CD14-positive monocyte (primary cell): ENCODE measurements around the gene OBSCN. TPM values are rescaled to one million over a fixed set of nuclear protein-coding genes. Genes with fewer than 3 reads are reported as not detected.

Experiments
- DNase-seq, 3 donors: peaks; one replicate each; pipeline ENCODE4 v3.0.0-alpha.2; 2011 to 2022
- H2AFZ ChIP-seq: 2 replicates; pipeline ENCODE4 v1.6.0; 2012; ENCODE audit warnings: mild to moderate bottlenecking, low read depth, low read length, inconsistent platforms; ENCODE audit not compliant: insufficient read depth, poor library complexity, severe bottlenecking
- H3K27ac ChIP-seq, 2 donors: 1 replicate in 1 of 2; 2 replicates in 1 of 2; pipeline ENCODE4 v1.5.1; 2012 to 2013; ENCODE audit warnings: low read length in 2 of 2, control low read depth in 1 of 2, inconsistent platforms in 1 of 2, low read depth in 1 of 2, mild to moderate bottlenecking in 1 of 2
- H3K27me3 ChIP-seq, 2 donors: one replicate each; pipeline versions ENCODE4 v1.6.0 to v1.6.1; 2011 to 2013; ENCODE audit warnings: low read length in 2 of 2; ENCODE audit not compliant: control insufficient read depth in 2 of 2, insufficient read depth in 2 of 2
- H3K36me3 ChIP-seq, 2 donors: replicated peaks in 1 of 2; 1 replicate in 1 of 2; 2 replicates in 1 of 2; pipeline versions ENCODE4 v1.5.1 to v1.6.1; 2012 to 2013; ENCODE audit warnings: low read length in 2 of 2, control low read depth in 1 of 2, inconsistent platforms in 1 of 2, mild to moderate bottlenecking in 1 of 2; ENCODE audit not compliant: insufficient read depth in 2 of 2, control insufficient read depth in 1 of 2
- H3K4me1 ChIP-seq, 2 donors: 1 replicate in 1 of 2; 2 replicates in 1 of 2; pipeline versions ENCODE4 v1.5.1 to v1.6.1; 2012 to 2013; ENCODE audit warnings: low read length in 2 of 2, control low read depth in 1 of 2, inconsistent platforms in 1 of 2, mild to moderate bottlenecking in 1 of 2, moderate library complexity in 1 of 2; ENCODE audit not compliant: insufficient read depth in 2 of 2, control insufficient read depth in 1 of 2
- H3K4me2 ChIP-seq: replicated peaks from 2 replicates; pipeline ENCODE3; 2012; ENCODE audit warnings: low read length, moderate library complexity, mild to moderate bottlenecking; ENCODE audit not compliant: poor library complexity, severe bottlenecking; ENCODE audit errors: extremely low read depth
- H3K4me3 ChIP-seq, 3 experiments: fragments of 200-600 bp in 1 of 3; sonication (generic) in 1 of 3; replicated peaks in 1 of 3; 1 replicate in 2 of 3; 2 replicates in 1 of 3; pipeline ENCODE4 v1.5.1; 2011 to 2013; ENCODE audit warnings: low read length in 3 of 3, mild to moderate bottlenecking in 3 of 3, control low read depth in 2 of 3, low read depth in 2 of 3, inconsistent platforms in 1 of 3, moderate library complexity in 1 of 3
- H3K79me2 ChIP-seq: 2 replicates; pipeline ENCODE4 v1.6.0; 2012; ENCODE audit warnings: mild to moderate bottlenecking, control low read depth, inconsistent platforms, low read length, moderate library complexity; ENCODE audit not compliant: insufficient read depth
- H3K9ac ChIP-seq: 2 replicates; pipeline ENCODE4 v1.6.0; 2017; ENCODE audit warnings: low read length, mild to moderate bottlenecking; ENCODE audit not compliant: insufficient read depth, poor library complexity, severe bottlenecking
- H3K9me3 ChIP-seq, 2 donors: replicated peaks in 1 of 2; 1 replicate in 1 of 2; 2 replicates in 1 of 2; pipeline versions ENCODE4 v1.5.1 to v1.6.1; 2012 to 2013; ENCODE audit warnings: low read length in 2 of 2, control low read depth in 1 of 2; ENCODE audit not compliant: control insufficient read depth in 1 of 2, insufficient read depth in 1 of 2
- H4K20me1 ChIP-seq: 2 replicates; pipeline ENCODE4 v1.6.0; 2012; ENCODE audit warnings: mild to moderate bottlenecking, low read length, control low read depth, moderate library complexity; ENCODE audit not compliant: insufficient read depth
- H3K27ac Mint-ChIP-seq, 7 donors: one replicate each; pipeline ENCODE4 v1.8.0; 2020; ENCODE audit warnings: mild to moderate bottlenecking in 7 of 7, mixed read lengths in 7 of 7, moderate library complexity in 6 of 7, inconsistent platforms in 2 of 7
- H3K27me3 Mint-ChIP-seq, 3 donors: one replicate each; pipeline ENCODE4 v1.8.0; 2021 to 2022; ENCODE audit warnings: low read depth in 3 of 3, mild to moderate bottlenecking in 3 of 3, mixed read lengths in 3 of 3, moderate library complexity in 3 of 3, inconsistent platforms in 1 of 3
- H3K36me3 Mint-ChIP-seq, 2 donors: one replicate each; pipeline ENCODE4 v1.8.0; 2020; ENCODE audit warnings: mixed read lengths in 2 of 2, inconsistent platforms in 1 of 2, mild to moderate bottlenecking in 1 of 2
- H3K4me1 Mint-ChIP-seq: one replicate; pipeline ENCODE4 v1.8.0; 2020; ENCODE audit warnings: mild to moderate bottlenecking, mixed read lengths
- H3K4me3 Mint-ChIP-seq, 2 donors: one replicate each; pipeline ENCODE4 v1.8.0; 2020; ENCODE audit warnings: mild to moderate bottlenecking in 2 of 2, mixed read lengths in 2 of 2, moderate library complexity in 1 of 2
- H3K9me3 Mint-ChIP-seq, 7 donors: one replicate each; pipeline ENCODE4 v1.8.0; 2020 to 2022; ENCODE audit warnings: mixed read lengths in 7 of 7, mild to moderate bottlenecking in 6 of 7, moderate library complexity in 6 of 7, inconsistent platforms in 2 of 7
- WGBS: methylation state at CpG from one replicate; pipeline ENCODE4 v1.1.5; 2013; ENCODE audit warnings: missing lambda C conversion rate; ENCODE audit not compliant: insufficient coverage; 5-methylcytosine and 5-hydroxymethylcytosine counted together
- intact Hi-C, 2 donors: fragments of 100-400 bp; cut with micrococcal nuclease; formaldehyde crosslinking; loops; one replicate each; pipeline versions ENCODE4 v1.15.0 to v1.15.1; 2023
- polyA plus RNA-seq, 3 donors: library from polyadenylated mRNA; depleted of rRNA in 1 of 3; unstranded in 2 of 3; stranded (reverse) in 1 of 3; fragments of 300-500 nt in 2 of 3; fragments of >200 nt in 1 of 3; fragmentation: Illumina TruSeq in 2 of 3; gene quantifications; 1 replicate in 2 of 3; 2 replicates in 1 of 3; pipeline ENCODE4 v1.2.3, GENCODE V29; 2012 to 2021
- TF ChIP-seq, protein P1 (sequence below): fragments of 200-600 bp; IDR thresholded peaks from one replicate; pipeline ENCODE4 v1.8.0; 2022; ENCODE audit warnings: antibody characterized with exemption, mild to moderate bottlenecking

OBSCN gene
- polyA plus RNA-seq, 3 donors: 0.57 to 1.5 (median 0.76) TPM

DNA sequence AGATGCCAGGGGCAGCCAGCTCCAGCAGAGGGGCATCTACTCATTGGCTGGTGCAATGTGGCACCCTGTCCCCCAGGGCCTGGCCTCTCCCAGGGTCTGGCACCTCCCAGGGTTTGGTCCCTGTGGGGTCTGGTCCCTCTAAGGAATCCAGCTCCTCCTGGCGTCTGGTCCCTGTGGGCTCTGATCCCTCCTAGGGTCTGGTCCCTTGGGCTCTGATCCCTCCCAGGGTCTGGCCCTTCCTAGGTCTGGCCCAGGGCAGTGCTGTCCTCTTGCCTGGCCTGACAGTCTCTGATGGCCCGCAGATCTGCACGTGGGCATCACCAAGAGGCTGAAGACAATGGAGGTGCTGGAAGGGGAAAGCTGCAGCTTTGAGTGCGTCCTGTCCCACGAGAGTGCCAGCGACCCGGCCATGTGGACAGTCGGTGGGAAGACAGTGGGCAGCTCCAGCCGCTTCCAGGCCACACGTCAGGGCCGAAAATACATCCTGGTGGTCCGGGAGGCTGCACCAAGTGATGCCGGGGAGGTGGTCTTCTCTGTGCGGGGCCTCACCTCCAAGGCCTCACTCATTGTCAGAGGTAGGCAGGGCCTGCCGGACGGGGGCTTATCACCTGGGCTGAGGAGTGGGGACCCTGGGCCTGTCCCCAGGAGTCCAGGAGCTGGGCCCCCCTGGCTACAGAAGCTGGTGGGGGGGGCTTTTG, 73.9 kb downstream of the OBSCN start:
- Mint-ChIP-seq H3K4me1 (no peaks in the 10 kb centered on the region), H3K27me3 (peaks cover 0 to 1% (median 0%) of the 10 kb centered on the region in 3 donors), H3K4me3 (no peak overlapping the region), H3K27ac (no peak overlapping the region), H3K9me3 (peaks cover 0 to 3% (median 0%) of the 10 kb centered on the region in 7 donors), H3K36me3 (no peaks in the 10 kb centered on the region)
- Histone ChIP-seq H3K36me3 (no peaks in the 10 kb centered on the region), H2AFZ (no peak overlapping the region), H3K27ac (no peak overlapping the region), H4K20me1 (no peaks in the 10 kb centered on the region), H3K79me2 (no peaks in the 10 kb centered on the region), H3K4me1 (peaks cover 0 to 1% of the 10 kb centered on the region in 2 donors), H3K27me3 (no peaks in the 10 kb centered on the region), H3K9ac (no peak overlapping the region), H3K4me3 (no peak overlapping the region), H3K9me3 (no peaks in the 10 kb centered on the region), H3K4me2 (no peak overlapping the region)
- intact Hi-C loops: no loop called here
- WGBS: 99% methylated on average over 16 of the region's 16 CpGs
- TF ChIP-seq, protein P1, sequence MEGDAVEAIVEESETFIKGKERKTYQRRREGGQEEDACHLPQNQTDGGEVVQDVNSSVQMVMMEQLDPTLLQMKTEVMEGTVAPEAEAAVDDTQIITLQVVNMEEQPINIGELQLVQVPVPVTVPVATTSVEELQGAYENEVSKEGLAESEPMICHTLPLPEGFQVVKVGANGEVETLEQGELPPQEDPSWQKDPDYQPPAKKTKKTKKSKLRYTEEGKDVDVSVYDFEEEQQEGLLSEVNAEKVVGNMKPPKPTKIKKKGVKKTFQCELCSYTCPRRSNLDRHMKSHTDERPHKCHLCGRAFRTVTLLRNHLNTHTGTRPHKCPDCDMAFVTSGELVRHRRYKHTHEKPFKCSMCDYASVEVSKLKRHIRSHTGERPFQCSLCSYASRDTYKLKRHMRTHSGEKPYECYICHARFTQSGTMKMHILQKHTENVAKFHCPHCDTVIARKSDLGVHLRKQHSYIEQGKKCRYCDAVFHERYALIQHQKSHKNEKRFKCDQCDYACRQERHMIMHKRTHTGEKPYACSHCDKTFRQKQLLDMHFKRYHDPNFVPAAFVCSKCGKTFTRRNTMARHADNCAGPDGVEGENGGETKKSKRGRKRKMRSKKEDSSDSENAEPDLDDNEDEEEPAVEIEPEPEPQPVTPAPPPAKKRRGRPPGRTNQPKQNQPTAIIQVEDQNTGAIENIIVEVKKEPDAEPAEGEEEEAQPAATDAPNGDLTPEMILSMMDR: no peak
- DNase-seq: peak in 1 of 3 donors; percentile 2

DNA sequence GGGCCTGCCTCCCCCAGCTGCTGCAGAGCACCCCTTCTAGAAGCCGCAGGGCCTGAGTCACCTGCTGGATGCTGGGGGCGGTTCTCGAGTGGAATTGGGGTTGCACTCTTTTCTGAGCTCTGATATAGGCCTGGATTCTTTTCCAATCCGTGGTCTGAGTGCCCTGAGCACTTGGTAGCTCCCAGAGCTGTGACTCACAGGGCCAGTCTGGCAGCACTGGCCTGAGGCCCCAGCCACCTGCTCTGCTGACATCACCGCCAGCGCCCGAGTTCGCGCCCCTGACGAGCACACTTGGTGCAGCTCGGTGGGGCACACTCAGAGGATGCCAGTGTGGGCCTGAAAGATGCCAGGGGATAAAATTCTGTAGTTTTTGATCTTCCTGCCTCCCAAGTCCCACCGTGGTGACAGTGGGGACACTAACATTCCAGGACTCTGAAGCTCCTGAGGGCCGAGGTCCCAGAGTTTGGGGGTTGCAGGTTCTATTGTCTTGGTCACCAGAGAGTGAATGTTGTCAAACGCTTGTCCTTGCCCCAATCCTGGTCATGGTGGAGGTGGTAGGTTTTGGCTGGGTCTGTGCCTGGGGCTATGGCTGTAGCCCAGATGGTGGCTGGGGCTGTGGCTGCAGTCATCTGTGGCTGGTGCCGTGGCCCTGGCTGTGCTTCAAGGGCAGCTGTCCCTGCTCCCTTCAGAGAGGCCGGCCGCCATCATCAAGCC, 74.6 kb downstream of the OBSCN start:
- Histone ChIP-seq H3K4me1 (no peaks in the 10 kb centered on the region), H3K36me3 (no peaks in the 10 kb centered on the region), H3K27me3 (no peaks in the 10 kb centered on the region), H3K9me3 (no peaks in the 10 kb centered on the region), H4K20me1 (no peaks in the 10 kb centered on the region), H3K9ac (no peak overlapping the region), H3K4me2 (no peak overlapping the region), H3K4me3 (no peak overlapping the region), H3K27ac (no peak overlapping the region), H2AFZ (no peak overlapping the region), H3K79me2 (no peaks in the 10 kb centered on the region)
- intact Hi-C loops: no loop called here
- TF ChIP-seq, protein P1: no peak
- Mint-ChIP-seq H3K27me3 (peaks cover 0 to 1% (median 0%) of the 10 kb centered on the region in 3 donors), H3K27ac (peak overlapping the region in 2 of 7 donors; percentile 33 to 40), H3K9me3 (peaks cover 0 to 3% (median 0%) of the 10 kb centered on the region in 7 donors), H3K36me3 (no peaks in the 10 kb centered on the region), H3K4me3 (no peak overlapping the region), H3K4me1 (no peaks in the 10 kb centered on the region)
- 89% methylated on average over 15 of the region's 17 CpGs for WGBS
- DNase-seq: no peak
